Neural progenitor cell (in vitro differentiated cells): ENCODE data around the gene CXorf65. TPM values are rescaled to one million over a fixed set of nuclear protein-coding genes. Genes with fewer than 3 reads are reported as not detected.
A peak's percentile ranks its signal among the peaks of the same experiment; 100 is the strongest.

ENCODE experiments used
- DNase-seq: peaks from one replicate; pipeline ENCODE4 v3.0.0-alpha.2; 2016; ENCODE audit warnings: low spot score
- H2AFZ ChIP-seq: fragments of 200-600 bp; sonication (generic); replicated peaks from 2 replicates; pipeline ENCODE4 v1.6.1; 2016; ENCODE audit warnings: antibody characterized with exemption
- H3F3A ChIP-seq: fragments of 200-600 bp; sonication (generic); 2 replicates; pipeline ENCODE4 v1.6.1; 2016; ENCODE audit warnings: antibody characterized with exemption, low read depth
- H3K27ac ChIP-seq: fragments of 200-600 bp; sonication (generic); 2 replicates; pipeline ENCODE4 v1.5.1; 2016; ENCODE audit warnings: mild to moderate bottlenecking
- H3K27me3 ChIP-seq: fragments of 200-600 bp; sonication (generic); 2 replicates; pipeline ENCODE4 v1.6.1; 2016; ENCODE audit warnings: mild to moderate bottlenecking, moderate library complexity
- H3K36me3 ChIP-seq: fragments of 200-600 bp; sonication (generic); 2 replicates; pipeline ENCODE4 v1.5.1; 2016
- H3K4me1 ChIP-seq: fragments of 200-600 bp; sonication (generic); 2 replicates; pipeline ENCODE4 v1.6.1; 2016; ENCODE audit warnings: mixed run types
- H3K4me2 ChIP-seq: fragments of 200-600 bp; sonication (generic); 2 replicates; pipeline ENCODE4 v1.6.1; 2016
- H3K4me3 ChIP-seq: fragments of 200-600 bp; sonication (generic); 2 replicates; pipeline ENCODE4 v1.5.1; 2016
- H3K79me2 ChIP-seq: fragments of 200-600 bp; sonication (generic); 2 replicates; pipeline ENCODE4 v1.6.1; 2016; ENCODE audit warnings: low read depth
- H3K9ac ChIP-seq: fragments of 200-600 bp; sonication (generic); 2 replicates; pipeline ENCODE4 v1.6.1; 2016
- H3K9me3 ChIP-seq: fragments of 200-600 bp; sonication (generic); 2 replicates; pipeline ENCODE4 v1.5.1; 2016; ENCODE audit warnings: low read depth
- H4K20me1 ChIP-seq: fragments of 200-600 bp; sonication (generic); 2 replicates; pipeline ENCODE4 v1.6.1; 2016; ENCODE audit warnings: low read depth
- H3K27ac Mint-ChIP-seq: 3 replicates; pipeline ENCODE4 v1.8.0; 2021; ENCODE audit warnings: mixed read lengths
- H3K27me3 Mint-ChIP-seq: 2 replicates; pipeline ENCODE4 v1.8.0; 2022; ENCODE audit warnings: low read depth, mild to moderate bottlenecking, inconsistent platforms, moderate library complexity, mixed read lengths; ENCODE audit not compliant: insufficient read depth
- H3K36me3 Mint-ChIP-seq: 3 replicates; pipeline ENCODE4 v1.8.0; 2021; ENCODE audit warnings: mixed read lengths
- H3K4me1 Mint-ChIP-seq: 3 replicates; pipeline ENCODE4 v1.8.0; 2021; ENCODE audit warnings: mixed read lengths
- H3K4me3 Mint-ChIP-seq: 3 replicates; pipeline ENCODE4 v1.8.0; 2021; ENCODE audit warnings: mild to moderate bottlenecking, moderate library complexity, mixed read lengths
- H3K9me3 Mint-ChIP-seq: 3 replicates; pipeline ENCODE4 v1.8.0; 2020; ENCODE audit warnings: mixed read lengths
- EZH2 ChIP-seq: fragments of 200-600 bp; sonication (generic); IDR thresholded peaks from 2 replicates; pipeline ENCODE4 v1.6.1; 2017; ENCODE audit warnings: antibody characterized with exemption, mild to moderate bottlenecking, moderate library complexity
- EZH2phosphoT487 ChIP-seq: fragments of 200-600 bp; sonication (generic); IDR thresholded peaks from 2 replicates; pipeline ENCODE4 v1.6.1; 2017; ENCODE audit warnings: antibody characterized with exemption
- total RNA-seq: library from RNA; depleted of rRNA; stranded (reverse); fragments of >200 nt; gene quantifications from 2 replicates; pipeline ENCODE4 v1.2.3, GENCODE V29; 2015; ENCODE audit warnings: low replicate concordance
- TF ChIP-seq, protein P1 (sequence below): fragments of 200-600 bp; sonication (generic); IDR thresholded peaks from 2 replicates; pipeline ENCODE4 v1.5.1; 2017; ENCODE audit warnings: antibody characterized with exemption, mild to moderate bottlenecking

CXorf65 gene
- total RNA-seq, 1 donor from 2014 or later = not detected

DNA sequence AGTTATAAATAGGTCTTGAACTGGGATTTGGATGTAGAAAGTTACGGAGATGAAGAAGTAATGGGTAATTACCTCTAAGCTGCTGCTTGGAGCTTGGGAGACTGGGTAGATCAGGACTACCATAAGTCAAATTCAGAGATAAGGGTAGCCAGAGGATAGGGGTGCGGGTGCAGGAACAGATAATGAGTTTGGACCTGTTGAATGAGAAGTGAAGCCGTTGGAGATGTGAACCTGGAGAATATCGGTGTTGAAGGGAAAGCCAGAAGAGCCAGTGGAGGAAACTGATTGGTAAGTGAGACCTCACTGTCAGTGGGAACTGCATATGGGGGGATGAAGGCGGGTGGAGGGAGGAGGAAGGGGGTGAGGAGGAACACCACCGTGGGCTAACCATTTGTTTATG, 11.5 kb downstream of the CXorf65 start:
- Histone ChIP-seq H3K9me3 (no peaks in the 10 kb centered on the region), H3K9ac (no peak overlapping the region), H3K36me3 (no peaks in the 10 kb centered on the region), H3K27ac (no peak overlapping the region), H4K20me1 (peaks cover 2% of the 10 kb centered on the region), H3K4me1 (peaks cover 6% of the 10 kb centered on the region), H3F3A (peaks cover 4% of the 10 kb centered on the region), H2AFZ (peak overlapping the region; percentile 91), H3K27me3 (peaks cover 41% of the 10 kb centered on the region), H3K4me2 (peak overlapping the region; percentile 82), H3K79me2 (no peaks in the 10 kb centered on the region), H3K4me3 (peak overlapping the region; percentile 60)
- TF ChIP-seq, protein P1, sequence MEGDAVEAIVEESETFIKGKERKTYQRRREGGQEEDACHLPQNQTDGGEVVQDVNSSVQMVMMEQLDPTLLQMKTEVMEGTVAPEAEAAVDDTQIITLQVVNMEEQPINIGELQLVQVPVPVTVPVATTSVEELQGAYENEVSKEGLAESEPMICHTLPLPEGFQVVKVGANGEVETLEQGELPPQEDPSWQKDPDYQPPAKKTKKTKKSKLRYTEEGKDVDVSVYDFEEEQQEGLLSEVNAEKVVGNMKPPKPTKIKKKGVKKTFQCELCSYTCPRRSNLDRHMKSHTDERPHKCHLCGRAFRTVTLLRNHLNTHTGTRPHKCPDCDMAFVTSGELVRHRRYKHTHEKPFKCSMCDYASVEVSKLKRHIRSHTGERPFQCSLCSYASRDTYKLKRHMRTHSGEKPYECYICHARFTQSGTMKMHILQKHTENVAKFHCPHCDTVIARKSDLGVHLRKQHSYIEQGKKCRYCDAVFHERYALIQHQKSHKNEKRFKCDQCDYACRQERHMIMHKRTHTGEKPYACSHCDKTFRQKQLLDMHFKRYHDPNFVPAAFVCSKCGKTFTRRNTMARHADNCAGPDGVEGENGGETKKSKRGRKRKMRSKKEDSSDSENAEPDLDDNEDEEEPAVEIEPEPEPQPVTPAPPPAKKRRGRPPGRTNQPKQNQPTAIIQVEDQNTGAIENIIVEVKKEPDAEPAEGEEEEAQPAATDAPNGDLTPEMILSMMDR = no peak
- TF ChIP-seq EZH2phosphoT487 (no peak), EZH2 (no peak)
- Mint-ChIP-seq H3K27me3 (peaks cover 12% of the 10 kb centered on the region), H3K4me1 (peaks cover 13% of the 10 kb centered on the region), H3K27ac (no peak overlapping the region), H3K9me3 (peaks cover 12% of the 10 kb centered on the region), H3K4me3 (peak overlapping the region; percentile 90), H3K36me3 (no peaks in the 10 kb centered on the region)
- DNase-seq = no peak

DNA sequence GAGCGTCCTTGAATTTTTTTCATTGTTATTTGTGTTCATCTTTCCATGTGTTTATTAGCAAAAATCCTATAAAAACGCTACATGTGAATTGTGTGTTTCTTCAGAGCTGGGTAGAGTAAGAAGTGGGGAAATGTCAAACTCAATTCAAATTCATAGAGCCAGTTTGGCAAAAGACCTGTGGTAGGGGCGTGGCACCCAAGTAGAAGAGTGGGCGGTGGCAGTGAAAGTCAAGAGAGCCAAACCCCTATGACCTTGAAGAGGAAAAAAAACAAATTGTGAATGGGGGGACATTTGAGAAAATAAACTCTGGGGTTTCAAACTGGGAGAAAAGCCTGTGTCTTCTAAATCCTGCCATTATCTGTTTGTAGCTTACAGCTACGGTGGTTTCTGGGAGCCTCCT, 15.3 kb downstream of the CXorf65 start:
- H3K27me3 Mint-ChIP-seq = peaks cover 9% of the 10 kb centered on the region
- Histone ChIP-seq H3K79me2 (no peaks in the 10 kb centered on the region), H4K20me1 (no peaks in the 10 kb centered on the region), H3K27ac (no peak overlapping the region), H3K9me3 (no peaks in the 10 kb centered on the region), H2AFZ (no peak overlapping the region), H3F3A (peaks cover 3% of the 10 kb centered on the region), H3K27me3 (peaks cover 4% of the 10 kb centered on the region), H3K9ac (no peak overlapping the region), H3K4me1 (no peaks in the 10 kb centered on the region), H3K4me3 (no peak overlapping the region), H3K4me2 (no peak overlapping the region), H3K36me3 (no peaks in the 10 kb centered on the region)
- no peak for TF ChIP-seq EZH2phosphoT487
- TF ChIP-seq, protein P1 = no peak
- TF ChIP-seq EZH2 = no peak
- H3K9me3 Mint-ChIP-seq = peaks cover 9% of the 10 kb centered on the region
- no peaks in the 10 kb centered on the region for H3K36me3 Mint-ChIP-seq
- no peak overlapping the region for H3K4me3 Mint-ChIP-seq
- H3K27ac Mint-ChIP-seq = no peak overlapping the region
- no peak for DNase-seq
- H3K4me1 Mint-ChIP-seq = no peaks in the 10 kb centered on the region

DNA sequence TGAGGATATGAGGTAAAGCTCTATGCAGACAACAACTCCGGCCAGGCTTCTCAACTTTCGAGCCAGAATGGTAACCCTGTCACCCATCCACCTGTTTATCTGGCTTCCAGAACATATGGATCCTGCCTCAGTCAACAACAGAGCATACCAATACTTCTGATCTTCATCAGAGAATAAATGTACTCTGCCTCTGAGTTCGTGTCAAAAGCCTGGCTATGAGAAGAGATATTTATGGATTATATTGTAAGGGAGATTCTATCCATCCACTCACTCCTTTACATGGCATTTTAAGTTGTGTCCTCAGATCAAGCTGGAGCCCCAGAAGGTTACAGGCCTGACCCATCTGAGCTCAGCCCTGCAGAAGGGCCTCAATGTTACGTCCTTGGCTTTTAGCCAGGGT, 20.6 kb downstream of the CXorf65 start:
- H3K36me3 Mint-ChIP-seq = no peaks in the 10 kb centered on the region
- no peaks in the 10 kb centered on the region for H3K27me3 Mint-ChIP-seq
- TF ChIP-seq EZH2phosphoT487 (no peak), EZH2 (no peak)
- TF ChIP-seq, protein P1 = no peak

More for the DNA sequence above, 20.6 kb downstream of the CXorf65 start:
- Histone ChIP-seq H3K4me3 (no peak overlapping the region), H2AFZ (no peak overlapping the region), H3K9me3 (no peaks in the 10 kb centered on the region), H3K36me3 (no peaks in the 10 kb centered on the region), H3K4me2 (no peak overlapping the region), H3K27ac (no peak overlapping the region), H3K79me2 (no peaks in the 10 kb centered on the region), H3F3A (no peaks in the 10 kb centered on the region), H4K20me1 (no peaks in the 10 kb centered on the region), H3K9ac (no peak overlapping the region), H3K27me3 (no peaks in the 10 kb centered on the region), H3K4me1 (no peaks in the 10 kb centered on the region)
- H3K4me1 Mint-ChIP-seq = no peaks in the 10 kb centered on the region
- no peaks in the 10 kb centered on the region for H3K9me3 Mint-ChIP-seq
- DNase-seq = no peak
- H3K27ac Mint-ChIP-seq = no peak overlapping the region
- no peak overlapping the region for H3K4me3 Mint-ChIP-seq
